ENCODE results near the gene POU5F1. TPM values are rescaled to one million over a fixed set of nuclear protein-coding genes. Genes with fewer than 3 reads are reported as not detected.

Gene POU5F1
- total RNA-seq, 4 donors from 2014 or later, result 0.58 to 3.4 (median 1.1) TPM; not detected in 1

- no peaks in the 10 kb centered on the region for H3K9me3 ChIP-seq
- no peaks in the 10 kb centered on the region for H3K27me3 ChIP-seq
- no peaks in the 10 kb centered on the region for H3K36me3 ChIP-seq
- no peaks in the 10 kb centered on the region for H3K4me1 ChIP-seq
- no peak overlapping the region for H3K4me3 ChIP-seq
- 41 to 66% methylated on average over 3 to 4 of the region's 4 CpGs for WGBS, 2 donors (ENCODE audit: low coverage in 1 of 2)
- no peak overlapping the region for H3K27ac ChIP-seq
- no peak for ATAC-seq
- TF ChIP-seq POLR2A (IDR thresholded peaks at IDR 0.05) (no peak), POLR2AphosphoS5 (IDR thresholded peaks at IDR 0.05) (no peak), EP300 (IDR thresholded peaks at IDR 0.05) (no peak)
- TF ChIP-seq, protein P1, sequence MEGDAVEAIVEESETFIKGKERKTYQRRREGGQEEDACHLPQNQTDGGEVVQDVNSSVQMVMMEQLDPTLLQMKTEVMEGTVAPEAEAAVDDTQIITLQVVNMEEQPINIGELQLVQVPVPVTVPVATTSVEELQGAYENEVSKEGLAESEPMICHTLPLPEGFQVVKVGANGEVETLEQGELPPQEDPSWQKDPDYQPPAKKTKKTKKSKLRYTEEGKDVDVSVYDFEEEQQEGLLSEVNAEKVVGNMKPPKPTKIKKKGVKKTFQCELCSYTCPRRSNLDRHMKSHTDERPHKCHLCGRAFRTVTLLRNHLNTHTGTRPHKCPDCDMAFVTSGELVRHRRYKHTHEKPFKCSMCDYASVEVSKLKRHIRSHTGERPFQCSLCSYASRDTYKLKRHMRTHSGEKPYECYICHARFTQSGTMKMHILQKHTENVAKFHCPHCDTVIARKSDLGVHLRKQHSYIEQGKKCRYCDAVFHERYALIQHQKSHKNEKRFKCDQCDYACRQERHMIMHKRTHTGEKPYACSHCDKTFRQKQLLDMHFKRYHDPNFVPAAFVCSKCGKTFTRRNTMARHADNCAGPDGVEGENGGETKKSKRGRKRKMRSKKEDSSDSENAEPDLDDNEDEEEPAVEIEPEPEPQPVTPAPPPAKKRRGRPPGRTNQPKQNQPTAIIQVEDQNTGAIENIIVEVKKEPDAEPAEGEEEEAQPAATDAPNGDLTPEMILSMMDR (IDR thresholded peaks at IDR 0.05), result no peak
These were observed 8.5 kb upstream of the POU5F1 start for GRCh38 chr6:31179042-31179386.

DNA sequence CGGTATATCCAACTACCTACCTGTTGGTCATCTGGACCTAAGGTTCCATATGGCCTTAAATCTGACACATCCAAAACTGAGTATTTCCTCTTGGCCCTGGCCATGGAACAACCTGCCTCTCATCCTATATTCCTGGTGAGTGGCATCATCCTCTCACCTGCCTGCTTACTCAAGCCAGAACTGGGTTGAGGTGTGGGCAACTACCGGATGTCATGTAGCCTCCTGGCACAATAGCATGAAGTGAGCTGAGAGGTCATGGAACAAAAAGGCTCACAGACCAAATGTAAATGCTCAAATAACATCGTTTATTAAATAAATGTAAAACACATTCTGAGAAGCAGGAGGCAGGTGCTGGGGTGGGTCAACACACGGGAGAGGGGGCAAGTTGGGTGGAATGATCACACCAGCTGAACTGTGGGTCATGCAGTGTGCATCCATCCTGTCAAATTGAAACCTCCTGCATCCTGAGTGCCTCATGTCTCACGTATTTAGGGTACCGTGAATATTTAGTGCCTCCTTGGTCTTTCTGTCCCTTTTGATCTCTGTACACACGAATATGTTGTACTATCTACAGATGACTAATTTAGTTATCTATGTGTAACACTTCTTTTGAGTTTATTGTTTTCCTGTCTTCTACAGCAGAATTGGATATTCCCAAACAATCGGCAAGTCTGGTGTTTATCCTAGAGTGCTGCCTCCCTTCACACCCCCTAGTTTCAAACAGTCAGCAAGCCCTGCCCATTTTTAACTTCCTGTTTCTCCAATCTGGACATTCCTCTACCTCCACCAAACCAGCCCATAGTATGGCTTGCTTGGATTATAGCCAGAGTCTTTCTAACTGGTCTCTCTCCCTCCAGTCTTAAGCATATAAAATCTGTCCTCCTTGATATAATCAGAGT is 7.9 kb upstream of the POU5F1 start:
- no peaks in the 10 kb centered on the region for H3K4me1 ChIP-seq
- no peaks in the 10 kb centered on the region for H3K27me3 ChIP-seq
- H3K4me3 ChIP-seq, result no peak overlapping the region
- H3K9me3 ChIP-seq, result no peaks in the 10 kb centered on the region
- WGBS, 2 donors (ENCODE audit: low coverage in 1 of 2), result 54 to 57% methylated on average over 8 of the region's 8 CpGs
- TF ChIP-seq EP300 (IDR thresholded peaks at IDR 0.05), result no peak
- no peak for TF ChIP-seq POLR2A (IDR thresholded peaks at IDR 0.05)
- TF ChIP-seq POLR2AphosphoS5 (IDR thresholded peaks at IDR 0.05), result no peak
- TF ChIP-seq, protein P1 (IDR thresholded peaks at IDR 0.05), result no peak
- no peak for ATAC-seq
- no peaks in the 10 kb centered on the region for H3K36me3 ChIP-seq
- H3K27ac ChIP-seq, result no peak overlapping the region

GRCh38 chr6:31175971-31176370 is 5.5 kb upstream of the POU5F1 start:
- Histone ChIP-seq H3K27ac (no peak overlapping the region), H3K27me3 (peaks cover 11% of the 10 kb centered on the region), H3K36me3 (no peaks in the 10 kb centered on the region), H3K4me3 (no peak overlapping the region), H3K9me3 (no peaks in the 10 kb centered on the region), H3K4me1 (no peaks in the 10 kb centered on the region)
- ATAC-seq, result no peak
- TF ChIP-seq POLR2A (IDR thresholded peaks at IDR 0.05) (no peak), POLR2AphosphoS5 (IDR thresholded peaks at IDR 0.05) (no peak), EP300 (IDR thresholded peaks at IDR 0.05) (no peak)
- TF ChIP-seq, protein P1 (IDR thresholded peaks at IDR 0.05), result no peak
- 25 to 71% methylated on average over 2 to 3 of the region's 3 CpGs for WGBS, 2 donors (ENCODE audit: low coverage in 1 of 2)

DNA sequence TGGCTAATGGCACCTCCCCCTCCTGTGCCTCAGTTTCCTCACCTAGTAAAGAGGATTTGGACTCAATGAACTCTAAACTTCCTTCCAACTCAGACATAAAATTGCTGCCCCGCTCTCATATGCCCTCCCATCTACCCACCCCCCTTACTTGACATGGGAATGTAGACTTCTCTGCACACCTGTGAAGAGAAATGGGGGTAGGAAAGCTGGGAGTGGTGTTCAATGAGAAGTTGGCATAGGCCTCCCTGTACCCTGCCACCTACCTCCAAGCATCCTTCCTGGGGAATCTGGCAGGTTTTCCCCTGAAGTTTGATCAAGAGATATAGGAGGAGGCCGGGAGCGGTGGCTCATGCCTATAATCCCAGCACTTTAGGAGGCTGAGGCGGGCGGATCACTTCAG is 3.9 kb upstream of the POU5F1 start:
- ATAC-seq, result no peak
- no peaks in the 10 kb centered on the region for H3K9me3 ChIP-seq
- H3K4me3 ChIP-seq, result no peak overlapping the region
- no peaks in the 10 kb centered on the region for H3K4me1 ChIP-seq
- no peak overlapping the region for H3K27ac ChIP-seq
- no peaks in the 10 kb centered on the region for H3K36me3 ChIP-seq
- peaks cover 12% of the 10 kb centered on the region for H3K27me3 ChIP-seq
- 90% methylated on average over 2 of the region's 5 CpGs; no CpG with 5 or more reads in 1 of the 2 donors for WGBS, 2 donors (ENCODE audit: low coverage in 1 of 2)
- no peak for TF ChIP-seq POLR2A (IDR thresholded peaks at IDR 0.05)

DNA sequence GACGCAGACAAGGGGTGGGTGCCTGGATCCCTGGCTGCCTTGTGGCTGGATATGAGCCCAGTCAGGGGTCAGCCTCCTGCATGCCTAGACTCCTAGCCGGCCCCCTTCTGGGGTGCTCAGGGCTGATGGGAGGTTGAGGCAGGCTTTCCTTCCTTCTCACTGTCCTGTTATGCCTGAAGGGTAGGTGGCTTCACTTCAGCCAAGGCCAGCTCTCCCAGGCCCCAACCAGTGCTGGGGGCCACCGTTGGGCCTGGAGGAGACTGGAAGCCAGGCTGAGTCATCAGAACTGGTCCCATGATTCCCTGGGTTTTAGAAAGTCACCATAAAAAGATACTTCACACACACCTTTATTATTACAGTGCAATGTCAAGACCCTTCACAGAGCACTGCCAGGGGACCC is 2.9 kb upstream of the POU5F1 start:
- no peak for ATAC-seq
- no peak overlapping the region for H3K27ac ChIP-seq
- H3K4me3 ChIP-seq, result no peak overlapping the region
- no peaks in the 10 kb centered on the region for H3K9me3 ChIP-seq
- H3K4me1 ChIP-seq, result no peaks in the 10 kb centered on the region
- WGBS, 2 donors (ENCODE audit: low coverage in 1 of 2), result no CpG with 5 or more reads among the region's 3 CpGs
- no peaks in the 10 kb centered on the region for H3K36me3 ChIP-seq
- H3K27me3 ChIP-seq, result peaks cover 12% of the 10 kb centered on the region
- TF ChIP-seq, protein P1 (IDR thresholded peaks at IDR 0.05), result no peak
- no peak for TF ChIP-seq POLR2AphosphoS5 (IDR thresholded peaks at IDR 0.05)
- no peak for TF ChIP-seq POLR2A (IDR thresholded peaks at IDR 0.05)
- TF ChIP-seq EP300 (IDR thresholded peaks at IDR 0.05), result no peak

Measured in gastroesophageal sphincter (tissue), 4 donors.